Activated CD4-positive, alpha-beta T cell treated with anti-CD3 and anti-CD28 coated beads, Interleukin-2, Interleukin-6, amounts not matched to agents 100 ng/mL and 50 ng/mL, durations not matched to agents 16 hours and 8 hours (primary cell): ENCODE results near the gene CSNK1E.

Source experiments
- DNase-seq: peaks from one replicate; pipeline ENCODE4 v3.0.0-alpha.2; 2020

Gene CSNK1E

GRCh38 chr22:38247713-38248112, 69.5 kb downstream of the CSNK1E start:
- DNase-seq, result no peak

- no peak for DNase-seq
Measured at GRCh38 chr22:38246692-38247091, 70.5 kb downstream of the CSNK1E start.

- DNase-seq, result no peak
Measured at GRCh38 chr22:38246046-38246658, 71.1 kb downstream of the CSNK1E start.

GRCh38 chr22:38244106-38244505, 73.1 kb downstream of the CSNK1E start:
- no peak for DNase-seq

- DNase-seq, result no peak
Measured at GRCh38 chr22:38243007-38243765, 74.0 kb downstream of the CSNK1E start.

- no peak for DNase-seq
Measured at GRCh38 chr22:38240734-38241252, 76.4 kb downstream of the CSNK1E start.
